CD14-positive monocyte (primary cell): ENCODE measurements around the gene POT1. TPM values are rescaled to one million over a fixed set of nuclear protein-coding genes. Genes with fewer than 3 reads are reported as not detected.

Experiments used
- DNase-seq, 3 donors: peaks; one replicate each; pipeline ENCODE4 v3.0.0-alpha.2; 2011 to 2022
- H2AFZ ChIP-seq: 2 replicates; pipeline ENCODE4 v1.6.0; 2012; ENCODE audit warnings: mild to moderate bottlenecking, low read depth, low read length, inconsistent platforms; ENCODE audit not compliant: insufficient read depth, poor library complexity, severe bottlenecking
- H3K27ac ChIP-seq, 2 donors: 1 replicate in 1 of 2; 2 replicates in 1 of 2; pipeline ENCODE4 v1.5.1; 2012 to 2013; ENCODE audit warnings: low read length in 2 of 2, control low read depth in 1 of 2, inconsistent platforms in 1 of 2, low read depth in 1 of 2, mild to moderate bottlenecking in 1 of 2
- H3K27me3 ChIP-seq, 2 donors: one replicate each; pipeline versions ENCODE4 v1.6.0 to v1.6.1; 2011 to 2013; ENCODE audit warnings: low read length in 2 of 2; ENCODE audit not compliant: control insufficient read depth in 2 of 2, insufficient read depth in 2 of 2
- H3K36me3 ChIP-seq, 2 donors: replicated peaks in 1 of 2; 1 replicate in 1 of 2; 2 replicates in 1 of 2; pipeline versions ENCODE4 v1.5.1 to v1.6.1; 2012 to 2013; ENCODE audit warnings: low read length in 2 of 2, control low read depth in 1 of 2, inconsistent platforms in 1 of 2, mild to moderate bottlenecking in 1 of 2; ENCODE audit not compliant: insufficient read depth in 2 of 2, control insufficient read depth in 1 of 2
- H3K4me1 ChIP-seq, 2 donors: 1 replicate in 1 of 2; 2 replicates in 1 of 2; pipeline versions ENCODE4 v1.5.1 to v1.6.1; 2012 to 2013; ENCODE audit warnings: low read length in 2 of 2, control low read depth in 1 of 2, inconsistent platforms in 1 of 2, mild to moderate bottlenecking in 1 of 2, moderate library complexity in 1 of 2; ENCODE audit not compliant: insufficient read depth in 2 of 2, control insufficient read depth in 1 of 2
- H3K4me2 ChIP-seq: replicated peaks from 2 replicates; pipeline ENCODE3; 2012; ENCODE audit warnings: low read length, moderate library complexity, mild to moderate bottlenecking; ENCODE audit not compliant: poor library complexity, severe bottlenecking; ENCODE audit errors: extremely low read depth
- H3K4me3 ChIP-seq, 3 experiments: fragments of 200-600 bp in 1 of 3; sonication (generic) in 1 of 3; replicated peaks in 1 of 3; 1 replicate in 2 of 3; 2 replicates in 1 of 3; pipeline ENCODE4 v1.5.1; 2011 to 2013; ENCODE audit warnings: low read length in 3 of 3, mild to moderate bottlenecking in 3 of 3, control low read depth in 2 of 3, low read depth in 2 of 3, inconsistent platforms in 1 of 3, moderate library complexity in 1 of 3
- H3K79me2 ChIP-seq: 2 replicates; pipeline ENCODE4 v1.6.0; 2012; ENCODE audit warnings: mild to moderate bottlenecking, control low read depth, inconsistent platforms, low read length, moderate library complexity; ENCODE audit not compliant: insufficient read depth
- H3K9ac ChIP-seq: 2 replicates; pipeline ENCODE4 v1.6.0; 2017; ENCODE audit warnings: low read length, mild to moderate bottlenecking; ENCODE audit not compliant: insufficient read depth, poor library complexity, severe bottlenecking
- H3K9me3 ChIP-seq, 2 donors: replicated peaks in 1 of 2; 1 replicate in 1 of 2; 2 replicates in 1 of 2; pipeline versions ENCODE4 v1.5.1 to v1.6.1; 2012 to 2013; ENCODE audit warnings: low read length in 2 of 2, control low read depth in 1 of 2; ENCODE audit not compliant: control insufficient read depth in 1 of 2, insufficient read depth in 1 of 2
- H4K20me1 ChIP-seq: 2 replicates; pipeline ENCODE4 v1.6.0; 2012; ENCODE audit warnings: mild to moderate bottlenecking, low read length, control low read depth, moderate library complexity; ENCODE audit not compliant: insufficient read depth
- H3K27ac Mint-ChIP-seq, 7 donors: one replicate each; pipeline ENCODE4 v1.8.0; 2020; ENCODE audit warnings: mild to moderate bottlenecking in 7 of 7, mixed read lengths in 7 of 7, moderate library complexity in 6 of 7, inconsistent platforms in 2 of 7
- H3K27me3 Mint-ChIP-seq, 3 donors: one replicate each; pipeline ENCODE4 v1.8.0; 2021 to 2022; ENCODE audit warnings: low read depth in 3 of 3, mild to moderate bottlenecking in 3 of 3, mixed read lengths in 3 of 3, moderate library complexity in 3 of 3, inconsistent platforms in 1 of 3
- H3K36me3 Mint-ChIP-seq, 2 donors: one replicate each; pipeline ENCODE4 v1.8.0; 2020; ENCODE audit warnings: mixed read lengths in 2 of 2, inconsistent platforms in 1 of 2, mild to moderate bottlenecking in 1 of 2
- H3K4me1 Mint-ChIP-seq: one replicate; pipeline ENCODE4 v1.8.0; 2020; ENCODE audit warnings: mild to moderate bottlenecking, mixed read lengths
- H3K4me3 Mint-ChIP-seq, 2 donors: one replicate each; pipeline ENCODE4 v1.8.0; 2020; ENCODE audit warnings: mild to moderate bottlenecking in 2 of 2, mixed read lengths in 2 of 2, moderate library complexity in 1 of 2
- H3K9me3 Mint-ChIP-seq, 7 donors: one replicate each; pipeline ENCODE4 v1.8.0; 2020 to 2022; ENCODE audit warnings: mixed read lengths in 7 of 7, mild to moderate bottlenecking in 6 of 7, moderate library complexity in 6 of 7, inconsistent platforms in 2 of 7
- CTCF ChIP-seq: fragments of 200-600 bp; IDR thresholded peaks from one replicate; pipeline ENCODE4 v1.8.0; 2022; ENCODE audit warnings: antibody characterized with exemption, mild to moderate bottlenecking
- WGBS: methylation state at CpG from one replicate; pipeline ENCODE4 v1.1.5; 2013; ENCODE audit warnings: missing lambda C conversion rate; ENCODE audit not compliant: insufficient coverage; 5-methylcytosine and 5-hydroxymethylcytosine counted together
- intact Hi-C, 2 donors: fragments of 100-400 bp; cut with micrococcal nuclease; formaldehyde crosslinking; loops; one replicate each; pipeline versions ENCODE4 v1.15.0 to v1.15.1; 2023
- polyA plus RNA-seq, 3 donors: library from polyadenylated mRNA; depleted of rRNA in 1 of 3; unstranded in 2 of 3; stranded (reverse) in 1 of 3; fragments of 300-500 nt in 2 of 3; fragments of >200 nt in 1 of 3; fragmentation: Illumina TruSeq in 2 of 3; gene quantifications; 1 replicate in 2 of 3; 2 replicates in 1 of 3; pipeline ENCODE4 v1.2.3, GENCODE V29; 2012 to 2021

The POT1 gene
- polyA plus RNA-seq, 3 donors: 6.7 to 12.2 (median 10.4) TPM

- Mint-ChIP-seq H3K36me3 (no peaks in the 10 kb centered on the region), H3K4me3 (no peak overlapping the region), H3K27ac (no peak overlapping the region), H3K4me1 (no peaks in the 10 kb centered on the region), H3K27me3 (peaks cover 1 to 12% (median 4%) of the 10 kb centered on the region in 3 donors), H3K9me3 (no peaks in the 10 kb centered on the region)
- no peaks in the 10 kb centered on the region for H4K20me1 ChIP-seq
- H3K79me2 ChIP-seq: no peaks in the 10 kb centered on the region
- H3K9me3 ChIP-seq: no peaks in the 10 kb centered on the region
- H2AFZ ChIP-seq: no peak overlapping the region
- no peak overlapping the region for H3K27ac ChIP-seq
- no peaks in the 10 kb centered on the region for H3K36me3 ChIP-seq
- H3K4me3 ChIP-seq: no peak overlapping the region
- no peak for TF ChIP-seq CTCF
- H3K9ac ChIP-seq: no peak overlapping the region
- 88% methylated on average over 4 of the region's 12 CpGs for WGBS
- no peak for DNase-seq
- H3K4me1 ChIP-seq: no peaks in the 10 kb centered on the region
- intact Hi-C loops: no loop called here
- no peaks in the 10 kb centered on the region for H3K27me3 ChIP-seq
- no peak overlapping the region for H3K4me2 ChIP-seq
Measured at GRCh38 chr7:124781907-124782734, 147.5 kb downstream of the POT1 start.

- WGBS: 100% methylated on average over 1 of the region's 2 CpGs
Measured at GRCh38 chr7:124781418-124781817, 148.2 kb downstream of the POT1 start.

More at GRCh38 chr7:124781418-124781817, 148.2 kb downstream of the POT1 start:
- H3K27me3 Mint-ChIP-seq: peaks cover 0 to 10% (median 2%) of the 10 kb centered on the region in 3 donors
- H3K27me3 ChIP-seq: no peaks in the 10 kb centered on the region
- H3K27ac Mint-ChIP-seq: no peak overlapping the region
- intact Hi-C loops: no loop called here
- H3K79me2 ChIP-seq: no peaks in the 10 kb centered on the region
- no peaks in the 10 kb centered on the region for H3K9me3 Mint-ChIP-seq
- no peaks in the 10 kb centered on the region for H3K9me3 ChIP-seq
- no peaks in the 10 kb centered on the region for H3K4me1 Mint-ChIP-seq
- H3K4me2 ChIP-seq: no peak overlapping the region
- H3K27ac ChIP-seq: no peak overlapping the region
- H2AFZ ChIP-seq: no peak overlapping the region
- no peak overlapping the region for H3K9ac ChIP-seq
- no peaks in the 10 kb centered on the region for H3K4me1 ChIP-seq
- no peaks in the 10 kb centered on the region for H4K20me1 ChIP-seq
- no peaks in the 10 kb centered on the region for H3K36me3 ChIP-seq
- no peak for DNase-seq
- no peaks in the 10 kb centered on the region for H3K36me3 Mint-ChIP-seq
- no peak overlapping the region for H3K4me3 ChIP-seq
- no peak for TF ChIP-seq CTCF
- no peak overlapping the region for H3K4me3 Mint-ChIP-seq
